GM13977 (cell line): Measurements from ENCODE around the gene ITPKB.

Source experiments
- DNase-seq: peaks from one replicate; pipeline ENCODE4 v3.0.0; 2012; ENCODE audit warnings: low spot score
- in situ Hi-C: fragments of 300-500 bp; cut with MboI; formaldehyde crosslinking; loops from one replicate; pipeline ENCODE4 v1.12.0; 2022; ENCODE audit warnings: low sequenced_read_pairs, low pct_unique_long_range_greater_than_20kb, mixed read lengths, inconsistent platforms; ENCODE audit not compliant: unreplicated experiment
- TF ChIP-seq, protein P1 (sequence below): IDR thresholded peaks from 2 replicates; pipeline ENCODE4 v1.5.1; 2012; ENCODE audit warnings: mild to moderate bottlenecking, control low read depth; ENCODE audit not compliant: insufficient read depth; ENCODE audit errors: extremely low read depth, missing control alignments

The ITPKB gene

GRCh38 chr1:226702318-226702956, 36.6 kb downstream of the ITPKB start:
- in situ Hi-C loops = no loop called here
- DNase-seq = no peak
- TF ChIP-seq, protein P1, sequence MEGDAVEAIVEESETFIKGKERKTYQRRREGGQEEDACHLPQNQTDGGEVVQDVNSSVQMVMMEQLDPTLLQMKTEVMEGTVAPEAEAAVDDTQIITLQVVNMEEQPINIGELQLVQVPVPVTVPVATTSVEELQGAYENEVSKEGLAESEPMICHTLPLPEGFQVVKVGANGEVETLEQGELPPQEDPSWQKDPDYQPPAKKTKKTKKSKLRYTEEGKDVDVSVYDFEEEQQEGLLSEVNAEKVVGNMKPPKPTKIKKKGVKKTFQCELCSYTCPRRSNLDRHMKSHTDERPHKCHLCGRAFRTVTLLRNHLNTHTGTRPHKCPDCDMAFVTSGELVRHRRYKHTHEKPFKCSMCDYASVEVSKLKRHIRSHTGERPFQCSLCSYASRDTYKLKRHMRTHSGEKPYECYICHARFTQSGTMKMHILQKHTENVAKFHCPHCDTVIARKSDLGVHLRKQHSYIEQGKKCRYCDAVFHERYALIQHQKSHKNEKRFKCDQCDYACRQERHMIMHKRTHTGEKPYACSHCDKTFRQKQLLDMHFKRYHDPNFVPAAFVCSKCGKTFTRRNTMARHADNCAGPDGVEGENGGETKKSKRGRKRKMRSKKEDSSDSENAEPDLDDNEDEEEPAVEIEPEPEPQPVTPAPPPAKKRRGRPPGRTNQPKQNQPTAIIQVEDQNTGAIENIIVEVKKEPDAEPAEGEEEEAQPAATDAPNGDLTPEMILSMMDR = no peak

DNA sequence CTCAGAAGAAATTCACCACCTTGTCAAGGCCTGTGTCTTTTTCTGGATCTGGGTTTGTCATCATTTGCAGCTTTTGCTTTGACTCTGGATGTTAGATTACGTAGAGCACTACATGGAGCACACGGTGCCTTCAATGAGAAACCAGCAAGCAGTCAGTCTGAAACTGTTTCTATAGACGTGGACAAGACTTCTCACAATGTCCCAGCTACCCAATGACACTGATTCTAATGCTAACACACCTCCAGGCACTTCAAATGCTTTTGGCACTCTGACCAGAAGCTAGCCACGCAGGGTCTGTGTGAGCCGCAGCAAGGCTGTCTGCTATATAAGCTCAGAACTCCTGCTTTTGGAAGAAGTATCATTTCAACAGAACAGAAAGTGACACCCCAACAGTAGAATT, 38.2 kb downstream of the ITPKB start:
- in situ Hi-C loops = no loop called here
- peak; percentile 68 for DNase-seq
- TF ChIP-seq, protein P1 = no peak

GRCh38 chr1:226699166-226699565, 39.9 kb downstream of the ITPKB start:
- no peak for DNase-seq
- in situ Hi-C loops = no loop called here

DNA sequence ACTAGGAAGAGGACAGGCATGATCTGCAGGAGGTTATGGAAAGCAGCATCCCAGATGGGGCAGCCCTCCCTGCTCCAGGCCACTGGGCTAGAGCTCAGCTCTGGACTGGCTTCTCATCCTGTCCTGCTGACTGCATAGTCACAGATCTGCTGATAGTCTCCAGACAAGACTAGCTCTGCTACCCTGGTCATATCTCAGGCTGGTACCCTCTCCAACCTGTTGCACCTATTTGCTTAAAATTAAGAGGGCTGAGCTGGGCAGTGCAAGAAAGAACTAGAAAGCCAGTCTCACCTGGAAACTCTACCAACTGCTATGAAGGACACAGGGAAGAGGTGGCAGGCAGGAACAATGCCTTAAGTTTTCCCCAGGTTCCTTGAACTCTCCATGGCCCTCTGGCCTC, 40.4 kb downstream of the ITPKB start:
- DNase-seq = no peak
- in situ Hi-C loops = no loop called here
- TF ChIP-seq, protein P1 = no peak

More at GRCh38 chr1:226699166-226699565, 39.9 kb downstream of the ITPKB start:
- TF ChIP-seq, protein P1 = no peak

- in situ Hi-C loops = no loop called here
- no peak for DNase-seq
- TF ChIP-seq, protein P1 = no peak
These were observed 41.0 kb downstream of the ITPKB start for GRCh38 chr1:226697929-226698544.

DNA sequence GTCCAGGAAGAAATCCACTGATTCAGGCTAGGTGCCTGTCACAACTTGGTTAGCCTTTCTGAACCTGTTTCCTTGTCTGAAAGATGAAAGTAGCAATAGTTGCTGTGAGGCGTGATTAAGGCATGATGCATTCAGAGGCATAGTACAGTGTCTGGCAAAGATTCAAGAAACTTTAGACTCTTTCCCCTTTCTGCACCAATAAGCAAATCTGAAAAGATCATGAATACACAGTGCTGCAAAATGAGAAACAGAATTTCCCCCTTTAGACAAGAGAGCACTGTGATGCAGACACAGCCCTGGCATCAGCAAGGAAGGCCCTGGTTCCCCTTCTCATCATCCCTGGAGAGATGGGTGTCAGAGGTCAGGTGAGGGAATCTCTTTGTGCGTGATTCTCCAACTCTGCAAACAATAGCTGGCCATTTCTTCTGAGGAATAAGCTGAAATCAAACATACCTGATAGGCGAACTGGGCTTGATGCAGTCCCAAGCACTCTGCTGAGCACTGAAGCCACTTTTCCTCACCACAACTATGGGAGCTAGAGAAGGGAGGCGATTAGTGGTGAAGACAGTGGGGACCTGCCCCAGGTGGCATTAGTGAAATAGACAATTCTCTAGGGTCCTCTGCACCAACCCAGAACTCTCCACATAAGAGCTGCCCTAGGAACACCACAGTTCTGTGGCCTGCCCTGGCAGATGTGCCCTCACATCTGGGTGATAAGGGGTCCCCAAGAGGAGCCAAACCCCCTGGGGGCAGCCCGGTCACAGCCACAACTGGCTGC, 41.7 kb downstream of the ITPKB start:
- DNase-seq = no peak
- in situ Hi-C loops = no loop called here
- TF ChIP-seq, protein P1 = no peak
